A172 (cell line): ENCODE data around the gene GORASP2. TPM values are rescaled to one million over a fixed set of nuclear protein-coding genes. Genes with fewer than 3 reads are reported as not detected.
"Not testable (repeated sequence)": the region's sequence is repeated elsewhere in the genome, so short reads cannot be mapped to it uniquely, and the experiment has no call there.

Experiments used
- DNase-seq: peaks from one replicate; pipeline ENCODE4 v3.0.0-alpha.2; 2015; ENCODE audit warnings: low spot score
- total RNA-seq: library from RNA; depleted of rRNA; stranded (reverse); fragments of >200 nt; shearing (Covaris generic); gene quantifications from 2 replicates; pipeline ENCODE4 v1.2.3, GENCODE V29; 2014; rRNA removed

GORASP2 gene
- 68.0 and 83.0 TPM in 2 replicates for total RNA-seq

DNA sequence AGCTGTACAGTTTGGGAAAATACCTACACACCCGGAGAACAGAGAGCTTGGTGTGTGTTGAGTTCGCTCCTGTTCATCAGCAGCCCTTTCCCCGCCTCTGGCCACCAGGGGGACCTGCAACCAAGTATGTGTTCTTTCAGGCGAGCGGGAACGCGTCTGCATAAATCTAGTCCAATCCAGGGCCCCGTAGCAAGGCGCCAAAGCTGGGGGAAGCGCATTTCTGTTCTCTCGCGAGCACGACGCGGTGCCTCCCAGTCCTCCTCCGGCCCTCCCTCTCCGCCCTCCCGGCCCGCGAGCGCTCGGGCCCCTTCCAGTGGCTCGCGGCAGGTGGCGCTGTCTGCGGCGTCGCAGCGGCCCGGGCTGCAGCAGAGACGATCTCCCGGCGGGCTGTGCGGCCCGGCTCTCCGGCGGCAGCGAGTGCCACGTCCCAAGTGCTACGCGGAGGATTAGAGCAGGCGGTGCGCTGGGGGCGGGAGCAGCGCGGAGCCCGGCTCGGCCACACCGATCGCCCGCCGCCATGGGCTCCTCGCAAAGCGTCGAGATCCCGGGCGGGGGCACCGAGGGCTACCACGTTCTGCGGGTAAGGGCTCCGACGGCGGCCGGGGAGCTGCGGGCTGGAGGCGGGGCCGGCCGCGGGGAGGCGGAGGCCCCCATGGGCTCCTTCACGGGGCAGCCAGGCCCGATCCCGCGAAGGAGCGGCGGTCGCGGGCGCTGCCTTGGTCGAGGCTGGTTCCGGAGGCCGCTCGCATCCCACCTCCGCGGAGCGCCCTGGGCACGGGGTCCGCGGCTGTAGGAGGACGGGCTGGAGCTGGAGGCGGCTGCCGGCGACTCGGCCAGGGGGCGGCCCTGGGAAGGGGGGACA, at the start of gene GORASP2:
GORASP2 (plus strand) TSS at position 430 of the 862 bp plus-strand sequence; CDS start at position 518, 88 bp downstream.
- DNase-seq, result peak; percentile 100

GRCh38 chr2:170881840-170882239, 47.2 kb upstream of the GORASP2 start:
- no peak for DNase-seq

- DNase-seq, result no peak
Observed at GRCh38 chr2:170882758-170883157, 46.3 kb upstream of the GORASP2 start.

- peak; percentile 44 for DNase-seq
Observed at GRCh38 chr2:170883683-170884082, 45.4 kb upstream of the GORASP2 start.

DNA sequence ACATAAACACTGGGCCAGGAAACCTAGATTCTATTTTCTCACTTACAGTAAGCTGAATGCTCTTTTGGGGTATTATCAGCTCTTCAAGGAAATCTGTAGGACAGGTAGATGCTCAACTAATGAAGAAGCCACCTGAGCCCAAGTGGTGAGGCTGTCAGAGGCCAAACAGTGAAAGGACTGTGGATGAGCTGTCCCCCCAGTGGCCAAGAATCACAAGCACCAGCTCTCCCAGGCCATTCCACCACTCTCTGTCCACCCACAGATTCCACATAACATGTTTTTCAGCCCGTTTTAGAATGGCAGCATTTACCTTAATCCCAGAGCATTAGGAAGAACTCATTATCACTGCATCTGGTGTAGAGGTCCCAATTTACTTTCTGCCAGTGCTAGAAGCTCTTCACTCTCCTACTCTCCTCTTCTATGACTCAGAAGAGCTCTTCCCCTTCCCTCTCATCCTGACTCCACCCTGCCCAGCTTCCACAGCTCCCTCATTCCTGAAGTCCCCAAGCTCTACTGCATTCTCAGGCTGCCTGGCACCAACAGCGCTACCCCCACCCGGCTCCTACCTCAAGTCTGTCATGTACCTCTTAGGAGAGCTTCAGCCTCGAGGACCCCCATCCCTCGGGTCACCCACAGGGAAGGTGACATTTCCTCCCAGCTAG, 43.8 kb upstream of the GORASP2 start:
- DNase-seq, result peak; percentile 75

- peak; percentile 90 for DNase-seq
Observed at GRCh38 chr2:170886386-170886785, 42.7 kb upstream of the GORASP2 start.

DNA sequence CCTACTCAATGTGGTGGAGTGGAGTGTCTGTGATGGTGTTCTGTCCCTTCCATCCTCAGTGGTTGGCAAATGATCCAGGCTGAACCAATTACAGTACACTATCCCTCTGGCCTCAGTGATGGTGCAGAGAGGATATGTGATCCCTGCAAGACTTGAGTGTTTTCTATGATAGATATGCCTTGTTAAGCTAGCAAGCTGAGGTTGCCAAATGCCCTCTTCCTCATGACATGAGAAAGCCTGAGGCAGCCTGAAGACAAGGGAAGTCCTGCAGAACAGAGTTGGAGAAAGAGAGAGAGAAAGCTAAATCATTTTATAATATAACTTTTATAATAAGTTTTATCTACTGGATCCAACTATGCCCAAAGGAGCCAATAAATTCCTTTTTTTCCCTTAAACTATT, 41.6 kb upstream of the GORASP2 start:
- no peak for DNase-seq

- DNase-seq, result no peak
Observed at GRCh38 chr2:170887896-170888295, 41.2 kb upstream of the GORASP2 start.

DNA sequence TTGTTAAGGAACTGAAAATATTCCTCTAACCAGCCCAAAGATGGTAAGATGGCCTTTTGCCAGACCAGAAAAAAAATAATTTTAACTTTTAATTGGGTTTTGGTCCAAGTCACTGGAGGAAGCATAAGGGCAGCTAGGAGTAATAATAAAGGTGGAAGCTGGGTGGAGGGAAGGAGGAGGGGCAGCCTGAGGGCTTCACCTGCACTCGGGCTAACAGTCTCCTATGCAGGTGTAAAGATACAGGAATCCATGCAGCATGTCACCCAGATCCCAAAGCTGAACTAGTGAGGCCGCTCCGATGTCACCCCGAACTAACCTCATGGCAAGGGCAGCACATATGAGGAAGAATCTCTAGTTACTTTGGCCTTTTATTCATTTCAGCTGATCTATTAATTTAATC, 37.2 kb upstream of the GORASP2 start:
- no peak for DNase-seq

DNA sequence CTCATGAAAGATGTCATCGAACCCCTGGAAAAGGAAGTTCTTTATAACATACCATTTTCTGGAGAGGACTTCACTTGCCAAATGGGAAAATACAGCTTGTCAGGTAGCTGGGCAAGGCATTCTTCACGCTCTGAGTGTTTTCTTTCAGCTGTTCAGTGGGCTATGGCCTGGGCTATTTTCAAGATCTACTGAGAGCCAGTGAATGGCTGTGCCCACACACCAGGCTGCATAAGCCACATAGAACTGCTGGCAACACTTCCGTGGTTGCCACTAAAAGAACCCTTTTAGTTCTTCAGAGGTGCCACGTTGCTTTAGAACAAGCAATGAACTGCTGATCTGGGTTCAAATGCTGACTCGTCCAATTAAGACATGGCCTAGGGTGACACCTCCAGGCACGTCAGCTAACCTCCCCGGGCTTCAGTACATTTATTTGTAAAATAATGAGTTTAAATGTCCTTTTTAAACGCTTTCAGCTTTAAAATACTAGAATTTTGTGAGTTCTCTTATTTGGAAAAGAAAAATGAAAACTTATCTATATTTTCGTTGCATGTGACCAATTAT, 36.6 kb upstream of the GORASP2 start:
- DNase-seq, result no peak

DNA sequence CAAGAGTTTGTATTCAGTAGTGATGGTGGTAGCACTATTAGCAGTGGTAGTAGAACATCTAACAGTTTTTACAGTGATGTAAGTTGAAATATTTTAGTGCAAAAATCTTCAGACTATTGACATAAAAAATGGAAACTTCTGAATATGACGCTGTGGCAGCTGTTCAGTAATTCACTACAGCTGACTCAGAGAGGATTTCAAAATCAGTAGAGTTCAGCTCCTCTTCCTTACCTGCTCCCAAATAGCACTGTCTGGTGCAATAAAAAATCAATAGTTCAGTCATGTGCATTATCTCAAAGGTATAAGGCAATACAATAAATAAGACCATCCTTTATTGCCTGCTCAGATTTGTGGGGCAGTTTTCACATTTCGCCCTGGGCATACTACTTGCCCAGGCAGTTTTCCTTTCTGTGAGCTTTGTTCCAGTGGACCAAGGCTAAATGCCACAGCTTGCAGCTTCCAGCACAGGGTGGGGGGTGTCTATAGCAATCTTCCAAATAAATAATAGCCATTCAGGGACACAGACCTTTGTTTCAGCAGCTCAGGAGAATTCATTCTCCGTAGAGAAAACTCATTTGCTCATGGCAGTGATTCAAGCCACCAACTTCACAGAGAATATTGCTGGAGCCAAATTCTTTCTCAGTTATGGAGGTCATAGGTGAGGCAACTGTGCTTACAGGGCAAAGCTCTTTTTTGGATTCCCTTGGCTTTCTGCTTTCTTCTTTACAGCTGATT, 33.9 kb upstream of the GORASP2 start:
- no peak for DNase-seq

GRCh38 chr2:170896622-170897021, 32.4 kb upstream of the GORASP2 start:
- DNase-seq, result no peak

DNA sequence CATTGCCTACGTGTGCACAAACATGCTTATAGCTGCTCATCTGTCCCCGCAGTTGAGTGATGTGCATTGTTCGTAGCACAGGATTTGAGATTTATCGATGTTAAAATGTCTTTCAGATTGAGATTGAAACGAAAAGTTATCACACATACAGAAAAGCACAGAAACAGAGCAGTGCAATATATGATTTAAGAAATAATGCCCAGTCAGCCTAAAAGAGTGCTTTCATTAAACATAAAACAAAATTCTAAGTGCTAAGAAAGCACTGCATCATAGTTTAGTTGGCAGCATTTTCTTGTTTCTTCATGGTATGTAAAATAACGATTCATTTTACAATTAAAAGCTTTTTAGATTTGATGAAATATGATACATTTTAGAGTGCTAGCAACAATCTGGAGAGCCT, 31.9 kb upstream of the GORASP2 start:
- DNase-seq, result no peak

DNA sequence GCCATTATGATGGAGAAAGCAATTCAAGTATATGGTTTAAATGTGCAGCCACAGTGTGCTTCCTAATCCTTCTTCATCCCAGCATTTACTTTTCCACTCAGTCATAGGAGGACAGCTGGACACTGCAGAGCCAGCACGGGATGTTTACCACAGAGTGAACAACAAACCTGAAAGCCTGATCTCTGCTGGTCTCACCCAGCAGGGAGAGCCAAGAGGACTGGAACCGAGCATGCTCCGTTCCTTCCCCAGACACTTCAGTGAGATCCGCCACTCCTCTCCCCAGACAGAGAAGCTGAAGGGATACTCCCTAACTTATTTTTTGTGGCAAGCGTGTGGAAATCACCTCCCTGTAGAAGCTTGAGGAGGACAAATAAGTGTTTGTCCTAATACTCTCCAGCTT, 23.2 kb upstream of the GORASP2 start:
- DNase-seq, result no peak

GRCh38 chr2:170911314-170911889, 17.7 kb upstream of the GORASP2 start:
- DNase-seq, result no peak

GRCh38 chr2:170914994-170915666, 13.9 kb upstream of the GORASP2 start:
- DNase-seq, result not testable (repeated sequence)

- DNase-seq, result no peak
Observed at GRCh38 chr2:170917219-170917913, 11.7 kb upstream of the GORASP2 start.

DNA sequence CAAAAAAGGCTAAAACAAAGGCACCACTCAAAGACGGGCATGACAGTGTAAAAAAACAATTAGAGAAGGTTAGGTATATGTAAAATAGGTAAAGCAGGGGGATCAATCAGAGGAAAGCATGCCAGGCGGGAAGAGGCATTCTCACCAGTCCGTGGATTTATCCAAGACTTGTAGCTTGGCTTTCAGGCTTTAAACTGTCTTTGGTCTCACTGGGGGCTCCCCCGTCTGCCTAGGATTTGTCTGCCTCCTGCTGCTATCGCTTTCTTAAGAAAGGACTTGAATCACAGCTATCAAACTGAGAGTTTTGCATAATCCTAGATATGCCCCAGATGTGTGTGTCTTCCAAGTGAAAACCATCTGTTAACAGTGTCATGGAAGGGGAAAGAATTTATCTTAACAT, 11.1 kb upstream of the GORASP2 start:
- DNase-seq, result no peak

DNA sequence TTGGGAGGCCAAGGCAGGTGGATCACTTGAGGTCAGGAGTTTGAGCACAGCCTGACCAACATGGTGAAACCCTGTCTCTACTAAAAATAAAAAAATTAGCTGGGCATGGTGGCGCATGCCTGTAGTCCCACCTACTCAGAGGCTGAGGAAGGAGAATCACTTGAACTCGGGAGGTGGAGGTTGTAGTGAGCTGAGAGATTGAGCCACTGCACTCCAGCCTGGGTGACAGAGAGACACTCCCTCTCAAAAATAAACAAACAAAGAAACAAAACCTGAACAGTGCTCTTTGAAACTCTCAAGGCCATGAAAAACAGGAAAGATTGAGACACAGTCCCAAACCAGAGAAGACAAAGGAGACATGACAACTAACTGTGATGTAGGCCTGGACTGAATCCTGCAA, 7.2 kb upstream of the GORASP2 start:
- DNase-seq, result not testable (repeated sequence)
